Retina (tissue), 1 donor: Measurements from ENCODE around the gene AURKAIP1.
A peak's percentile ranks its signal among the peaks of the same experiment; 100 is the strongest.

ENCODE experiments used
- DNase-seq: peaks from one replicate; pipeline ENCODE4 v3.0.0-alpha.2; 2016

Gene AURKAIP1

DNA sequence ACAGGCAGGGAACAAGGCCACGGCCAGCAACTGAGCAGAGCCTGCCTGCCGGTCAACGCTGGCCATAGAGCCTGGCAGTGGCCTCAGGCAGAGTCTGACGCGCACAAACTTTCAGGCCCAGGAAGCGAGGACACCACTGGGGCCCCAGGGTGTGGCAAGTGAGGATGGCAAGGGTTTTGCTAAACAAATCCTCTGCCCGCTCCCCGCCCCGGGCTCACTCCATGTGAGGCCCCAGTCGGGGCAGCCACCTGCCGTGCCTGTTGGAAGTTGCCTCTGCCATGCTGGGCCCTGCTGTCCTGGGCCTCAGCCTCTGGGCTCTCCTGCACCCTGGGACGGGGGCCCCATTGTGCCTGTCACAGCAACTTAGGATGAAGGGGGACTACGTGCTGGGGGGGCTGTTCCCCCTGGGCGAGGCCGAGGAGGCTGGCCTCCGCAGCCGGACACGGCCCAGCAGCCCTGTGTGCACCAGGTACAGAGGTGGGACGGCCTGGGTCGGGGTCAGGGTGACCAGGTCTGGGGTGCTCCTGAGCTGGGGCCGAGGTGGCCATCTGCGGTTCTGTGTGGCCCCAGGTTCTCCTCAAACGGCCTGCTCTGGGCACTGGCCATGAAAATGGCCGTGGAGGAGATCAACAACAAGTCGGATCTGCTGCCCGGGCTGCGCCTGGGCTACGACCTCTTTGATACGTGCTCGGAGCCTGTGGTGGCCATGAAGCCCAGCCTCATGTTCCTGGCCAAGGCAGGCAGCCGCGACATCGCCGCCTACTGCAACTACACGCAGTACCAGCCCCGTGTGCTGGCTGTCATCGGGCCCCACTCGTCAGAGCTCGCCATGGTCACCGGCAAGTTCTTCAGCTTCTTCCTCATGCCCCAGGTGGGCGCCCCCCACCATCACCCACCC is 43.7 kb downstream of the AURKAIP1 start, which contains the start of gene TAS1R3:
TAS1R3 (plus strand) TSS at position 213 of the 898 bp plus-strand sequence; CDS start at position 279, 66 bp downstream.
- DNase-seq, result peak; percentile 48

DNA sequence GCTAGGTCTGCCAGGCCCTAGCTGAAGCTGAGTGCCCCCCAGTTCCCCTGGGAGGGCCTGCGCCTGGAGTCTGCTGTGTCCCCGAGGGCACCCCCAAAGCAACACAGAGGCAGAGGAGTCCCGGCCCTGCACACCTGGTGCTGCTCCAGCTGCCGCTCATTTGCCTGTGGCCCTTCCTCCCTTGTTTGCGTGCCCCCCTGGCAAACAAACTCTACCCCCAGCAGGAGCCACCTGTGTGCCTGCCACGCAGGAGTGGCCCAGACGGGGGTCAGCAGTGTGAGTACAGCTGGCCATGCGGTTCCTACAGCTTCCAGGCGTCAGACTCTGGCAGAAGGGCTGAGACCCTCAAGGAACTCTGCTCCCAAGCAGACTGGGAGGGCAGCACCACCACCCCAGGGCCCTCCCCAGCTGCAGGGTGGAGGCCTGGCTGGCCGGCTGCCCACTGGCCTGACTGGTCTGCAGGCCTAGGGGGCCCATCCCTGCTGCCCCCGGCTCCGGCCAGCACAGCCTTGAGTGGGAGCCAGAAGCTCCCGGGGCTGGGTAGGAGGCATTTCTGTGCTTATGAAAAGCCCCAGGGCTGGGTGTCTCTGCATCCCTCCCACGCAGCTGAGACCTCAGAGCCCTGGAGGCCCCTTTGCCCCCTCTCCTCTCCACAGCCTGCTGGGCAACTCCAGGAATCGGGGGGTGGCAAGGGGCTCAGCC is 44.5 kb downstream of the AURKAIP1 start:
- no peak for DNase-seq

DNA sequence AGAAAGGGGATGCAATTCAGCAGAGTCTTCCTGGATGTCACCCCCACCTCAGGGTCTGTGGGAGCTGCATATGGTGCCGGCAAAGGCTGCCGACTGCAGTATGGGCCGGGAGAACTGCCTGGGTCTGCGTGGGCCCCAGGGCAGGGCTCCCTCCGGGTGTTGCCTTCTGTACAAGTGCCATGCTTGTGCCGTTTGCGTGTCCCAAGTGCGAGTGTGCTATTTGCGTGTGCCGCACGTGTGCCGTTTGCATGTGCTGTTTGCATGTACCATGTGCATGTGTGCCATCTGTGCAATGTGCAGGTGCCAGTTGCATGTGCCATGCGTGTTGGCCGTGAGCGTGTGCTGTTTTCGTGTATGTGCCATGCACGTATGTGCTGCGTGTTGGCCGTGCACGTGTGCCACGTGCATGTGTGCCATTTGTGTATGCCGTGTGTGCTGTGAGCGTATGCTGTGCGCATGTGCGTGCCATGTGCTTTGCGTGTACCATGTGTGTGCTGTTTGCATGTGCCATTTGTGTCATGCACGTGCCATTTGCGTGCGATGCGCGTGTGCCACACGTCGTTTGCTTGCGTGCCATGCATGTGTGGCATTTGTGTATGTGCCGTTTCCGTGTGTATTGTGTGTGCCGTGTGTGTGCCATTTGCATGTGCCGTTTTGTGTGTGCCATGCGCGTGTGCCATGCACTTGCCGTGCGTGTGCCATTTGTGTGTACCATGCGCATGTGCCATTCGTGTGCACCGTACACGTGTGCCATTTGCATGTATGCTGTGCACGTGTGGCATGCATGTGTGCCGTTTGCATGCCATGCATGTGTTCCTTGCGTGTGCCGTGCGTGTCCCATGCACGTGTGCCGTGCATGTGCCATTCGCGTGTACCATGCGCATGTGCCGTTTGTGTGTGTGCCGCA is 45.5 kb downstream of the AURKAIP1 start:
- DNase-seq, result no peak

DNA sequence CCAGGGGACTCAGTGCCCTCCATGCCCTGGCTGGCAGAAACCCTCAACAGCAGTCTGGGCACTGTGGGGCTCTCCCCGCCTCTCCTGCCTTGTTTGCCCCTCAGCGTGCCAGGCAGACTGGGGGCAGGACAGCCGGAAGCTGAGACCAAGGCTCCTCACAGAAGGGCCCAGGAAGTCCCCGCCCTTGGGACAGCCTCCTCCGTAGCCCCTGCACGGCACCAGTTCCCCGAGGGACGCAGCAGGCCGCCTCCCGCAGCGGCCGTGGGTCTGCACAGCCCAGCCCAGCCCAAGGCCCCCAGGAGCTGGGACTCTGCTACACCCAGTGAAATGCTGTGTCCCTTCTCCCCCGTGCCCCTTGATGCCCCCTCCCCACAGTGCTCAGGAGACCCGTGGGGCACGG is 46.8 kb downstream of the AURKAIP1 start:
- DNase-seq, result no peak

DNA sequence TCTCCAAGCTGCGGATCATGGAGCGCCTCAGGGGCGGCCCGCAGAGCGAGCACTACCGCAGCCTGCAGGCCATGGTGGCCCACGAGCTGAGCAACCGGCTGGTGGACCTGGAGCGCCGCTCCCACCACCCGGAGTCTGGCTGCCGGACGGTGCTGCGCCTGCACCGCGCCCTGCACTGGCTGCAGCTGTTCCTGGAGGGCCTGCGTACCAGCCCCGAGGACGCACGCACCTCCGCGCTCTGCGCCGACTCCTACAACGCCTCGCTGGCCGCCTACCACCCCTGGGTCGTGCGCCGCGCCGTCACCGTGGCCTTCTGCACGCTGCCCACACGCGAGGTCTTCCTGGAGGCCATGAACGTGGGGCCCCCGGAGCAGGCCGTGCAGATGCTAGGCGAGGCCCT is 47.7 kb downstream of the AURKAIP1 start:
- DNase-seq, result no peak

DNA sequence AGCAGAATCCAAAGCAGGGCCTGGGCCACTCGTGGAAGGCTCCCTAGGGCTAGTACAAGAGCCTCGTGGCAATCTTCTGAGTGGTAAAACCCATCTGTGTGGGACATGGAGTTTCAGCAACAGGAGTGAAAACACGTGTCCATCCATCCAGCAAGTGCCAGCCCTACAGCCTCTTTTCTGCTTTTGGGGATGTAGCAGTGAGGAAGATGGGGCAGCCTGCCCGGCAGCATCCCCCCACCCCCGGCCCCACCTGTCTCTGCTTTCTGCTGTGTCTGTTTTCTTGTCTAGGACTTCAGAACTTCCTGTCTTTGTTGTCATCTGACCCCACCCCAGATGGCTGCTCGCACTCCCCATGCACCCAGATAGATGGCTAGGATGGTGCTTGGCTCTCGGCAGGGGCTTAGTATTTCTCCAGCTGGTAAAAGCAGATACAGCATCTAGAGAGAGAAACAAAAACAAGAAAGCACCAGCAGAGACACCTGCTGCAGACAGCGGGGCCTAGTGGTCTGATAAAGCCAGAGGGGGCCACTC is 48.9 kb downstream of the AURKAIP1 start:
- no peak for DNase-seq

DNA sequence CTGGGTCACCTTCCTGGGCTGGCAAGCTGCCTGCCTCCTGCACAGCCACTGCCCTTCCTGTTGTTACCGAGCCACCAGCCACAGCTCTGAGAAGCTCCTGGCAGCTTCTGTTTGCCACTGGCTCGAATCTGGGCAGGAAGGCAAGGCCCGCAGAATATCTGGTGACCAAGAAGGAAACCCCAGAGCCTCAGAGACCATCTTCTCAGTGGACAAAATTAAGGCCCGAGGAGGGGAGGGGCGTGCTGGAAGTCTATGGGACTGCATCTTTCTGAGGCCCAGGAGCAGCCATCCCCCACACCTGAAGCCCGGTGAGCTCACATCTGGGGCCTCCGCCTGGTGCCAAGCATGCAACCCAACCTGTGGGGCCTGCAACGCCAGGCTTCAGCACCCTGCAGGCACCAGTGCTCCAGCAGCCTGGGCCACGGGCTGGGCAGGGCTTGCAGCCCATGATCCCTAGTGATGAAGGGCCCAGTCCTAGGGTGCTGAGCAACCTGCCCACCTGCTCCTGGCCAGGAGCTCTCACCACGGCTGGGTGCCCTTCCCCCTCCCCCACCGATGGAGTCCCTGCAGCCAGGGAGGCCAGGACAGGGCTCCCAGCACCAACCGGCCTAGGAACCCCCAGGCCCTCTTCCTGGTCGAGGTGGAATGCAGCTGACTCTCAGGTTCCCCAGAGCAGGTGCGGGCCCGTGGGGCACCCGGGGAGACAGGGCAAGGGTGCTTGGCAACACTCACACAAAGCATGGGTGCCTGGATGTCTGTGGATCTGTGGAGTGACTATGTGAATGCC is 49.5 kb downstream of the AURKAIP1 start:
- no peak for DNase-seq

DNA sequence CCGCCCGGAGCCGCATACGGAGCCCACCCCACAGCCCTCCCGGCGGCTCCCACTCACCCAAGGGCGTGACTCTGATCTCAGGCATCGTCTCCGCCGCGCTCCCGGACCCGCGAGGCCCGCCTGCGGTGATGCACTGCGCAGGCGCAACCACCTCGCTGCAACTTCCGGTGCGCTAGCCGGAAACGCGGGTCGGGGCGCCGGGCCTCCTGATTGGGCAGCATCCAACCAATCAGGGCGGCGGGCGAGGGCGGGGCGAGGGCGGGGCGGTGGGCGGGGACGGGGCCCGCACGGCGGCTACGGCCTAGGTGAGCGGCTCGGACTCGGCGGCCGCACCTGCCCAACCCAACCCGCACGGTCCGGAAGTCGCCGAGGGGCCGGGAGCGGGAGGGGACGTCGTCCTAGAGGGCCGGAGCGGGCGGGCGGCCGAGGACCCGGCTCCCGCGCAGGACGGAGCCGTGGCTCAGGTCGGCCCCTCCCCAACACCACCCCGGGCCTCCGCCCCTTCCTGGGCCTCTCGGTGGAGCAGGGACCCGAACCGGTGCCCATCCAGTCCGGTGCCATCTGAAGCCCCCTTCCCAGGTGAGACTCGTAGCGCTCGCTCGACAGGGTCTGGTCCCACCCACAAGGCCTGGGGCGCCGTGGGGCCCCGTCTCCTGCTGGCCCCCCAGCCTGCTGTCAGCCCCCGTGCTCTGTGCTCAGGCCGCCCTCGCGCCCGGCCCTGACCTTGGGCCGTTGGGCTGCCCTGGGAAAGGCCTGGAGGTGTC is 50.3 kb downstream of the AURKAIP1 start, which contains the start of the genes CPTP and INTS11:
CPTP (plus strand) TSS at position 279 of the 764 bp plus-strand sequence. CDS start 2,109 bp downstream, outside the sequence.
INTS11 (minus strand) TSS at position 137 of the 764 bp plus-strand sequence; CDS start at position 85, 52 bp downstream.
- DNase-seq, result peak; percentile 87

DNA sequence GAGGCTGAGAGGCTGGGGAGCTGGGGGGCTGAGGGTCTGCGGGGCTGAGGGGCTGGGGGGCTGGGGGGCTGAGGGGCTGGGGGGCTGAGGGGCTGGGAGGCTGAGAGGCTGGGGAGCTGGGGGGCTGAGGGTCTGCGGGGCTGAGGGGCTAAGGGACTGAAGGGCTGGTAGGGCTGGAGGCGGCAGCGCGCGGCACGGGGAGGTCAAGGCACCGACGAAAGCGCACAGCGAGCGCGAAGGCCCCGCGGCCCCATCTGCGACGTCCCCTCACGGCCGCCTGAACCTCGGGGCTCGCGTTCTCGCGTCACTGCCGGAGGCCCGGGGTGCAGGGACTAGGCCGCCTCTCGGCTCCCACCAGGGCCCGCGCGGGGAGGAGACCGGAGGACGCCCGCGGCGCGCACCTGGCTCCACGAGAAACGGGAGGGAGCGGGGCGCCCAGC is 50.9 kb downstream of the AURKAIP1 start:
- no peak for DNase-seq
